HL-60 (cell line): ENCODE measurements around the gene IL1RAPL1.

Experiments used
- CTCF ChIP-seq: IDR thresholded peaks from one replicate; pipeline ENCODE4 v1.5.1; 2011; ENCODE audit warnings: low read length, control low read depth, inconsistent platforms; ENCODE audit not compliant: insufficient read depth
- GABPA ChIP-seq: IDR thresholded peaks from 2 replicates; pipeline ENCODE4 v1.6.1; 2012; ENCODE audit warnings: low read depth
- REST ChIP-seq: IDR thresholded peaks from 2 replicates; pipeline ENCODE4 v1.6.1; 2012; ENCODE audit warnings: low read depth; ENCODE audit not compliant: insufficient replicate concordance

GRCh38 chrX:29447867-29448266 is 860.6 kb downstream of the IL1RAPL1 start:
- TF ChIP-seq CTCF (no peak), REST (no peak), GABPA (no peak)
